ENCODE measurements around the gene IFITM5. TPM values are rescaled to one million over a fixed set of nuclear protein-coding genes. Genes with fewer than 3 reads are reported as not detected.

Gene IFITM5
- total RNA-seq, 1 donor from 2014 or later: not detected

DNA sequence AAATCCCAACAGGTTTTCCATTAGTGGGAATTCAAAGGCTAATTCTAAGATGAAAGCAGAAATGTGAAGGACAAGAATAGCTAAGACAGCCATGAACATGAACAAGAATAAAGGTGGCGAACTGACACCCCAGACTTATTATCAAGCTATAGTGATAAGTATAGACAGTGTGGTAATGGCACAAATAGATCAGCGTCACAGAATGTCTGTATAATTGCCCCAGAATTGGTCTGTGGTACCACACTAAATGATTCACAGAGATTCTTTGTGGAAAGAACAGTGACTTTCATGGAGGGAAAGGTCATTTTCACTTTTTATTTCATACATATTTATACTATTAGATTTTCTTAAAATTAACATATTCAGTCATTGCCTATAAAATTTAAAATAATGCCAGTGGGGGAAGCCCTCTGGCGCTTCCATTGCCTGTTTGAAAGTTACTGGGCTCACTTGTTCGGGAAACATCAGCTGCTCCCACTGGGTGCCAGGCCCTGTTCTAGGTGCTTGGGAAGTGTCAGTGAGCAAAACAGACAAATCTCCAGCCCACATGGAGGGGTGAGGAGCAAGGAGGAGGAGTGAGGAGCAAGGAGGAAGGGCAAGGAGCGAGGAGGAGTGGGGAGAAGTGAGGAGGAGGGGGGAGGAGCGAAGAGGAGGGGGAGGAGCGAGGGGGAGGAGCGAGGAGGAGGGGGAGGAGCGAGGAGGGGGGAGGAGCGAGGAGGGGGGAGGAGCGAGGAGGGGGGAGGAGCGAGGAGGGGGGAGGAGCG is 32.5 kb downstream of the IFITM5 start:
- DNase-seq: no peak

DNA sequence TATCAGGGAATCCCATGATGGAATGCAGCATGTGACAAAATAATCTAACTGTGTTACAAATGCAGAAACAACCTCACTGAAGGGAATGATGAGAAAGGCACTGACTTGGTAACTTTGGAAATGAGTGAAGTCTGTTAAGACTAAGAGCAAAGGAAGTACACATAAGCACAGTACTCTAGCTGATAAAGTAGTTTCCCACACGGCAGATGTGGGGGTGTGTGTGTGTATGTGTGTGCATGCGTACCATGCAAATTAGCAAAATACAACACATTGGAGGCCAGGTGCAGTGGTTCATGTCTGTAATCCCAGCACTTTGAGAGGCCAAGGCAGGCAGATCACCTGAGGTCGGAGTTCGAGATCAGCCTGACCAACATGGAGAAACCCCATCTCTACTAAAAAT is 37.7 kb downstream of the IFITM5 start:
- DNase-seq: no peak

GRCh38 chr11:259413-259812 is 39.9 kb downstream of the IFITM5 start:
- no peak for DNase-seq

DNA sequence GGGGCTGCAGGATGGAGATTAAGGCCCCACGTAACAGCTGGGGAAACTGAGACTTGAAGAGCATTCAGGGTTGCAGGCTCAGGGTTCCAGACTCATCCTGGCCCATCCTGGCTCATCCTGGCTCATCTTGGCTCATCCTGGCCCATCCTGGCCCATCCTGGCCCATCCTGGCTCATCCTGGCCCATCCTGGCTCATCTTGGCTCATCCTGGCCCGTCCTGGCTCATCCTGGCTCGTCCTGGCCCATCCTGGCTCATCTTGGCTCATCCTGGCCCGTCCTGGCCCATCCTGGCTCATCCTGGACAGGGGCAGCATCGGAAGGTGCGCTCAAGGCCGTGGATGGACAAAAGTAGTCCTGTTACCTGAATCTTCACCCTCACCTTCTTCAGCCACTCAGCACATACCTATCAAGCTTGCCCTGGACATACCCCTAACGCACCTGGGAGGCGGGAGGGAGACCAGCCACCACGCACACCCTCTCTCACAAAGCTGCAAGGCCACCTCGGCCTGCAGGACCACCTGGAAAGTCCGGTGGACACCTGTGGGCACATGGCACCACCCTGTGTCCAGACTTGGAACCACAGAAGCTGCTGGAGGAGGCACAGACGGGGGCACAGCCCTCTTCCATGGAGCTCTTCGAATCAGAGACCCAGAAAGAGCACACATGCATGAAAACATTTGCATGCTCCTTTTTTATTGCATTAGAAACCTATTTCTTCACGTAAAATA is 41.4 kb downstream of the IFITM5 start:
- no peak for DNase-seq

GRCh38 chr11:256952-257737 is 42.2 kb downstream of the IFITM5 start:
- no peak for DNase-seq

- DNase-seq: no peak
These were observed 43.5 kb downstream of the IFITM5 start for GRCh38 chr11:255816-256215.

- no peak for DNase-seq
These were observed 44.1 kb downstream of the IFITM5 start for GRCh38 chr11:255176-255575.

GRCh38 chr11:253886-254270 is 45.4 kb downstream of the IFITM5 start:
- no peak for DNase-seq

DNA sequence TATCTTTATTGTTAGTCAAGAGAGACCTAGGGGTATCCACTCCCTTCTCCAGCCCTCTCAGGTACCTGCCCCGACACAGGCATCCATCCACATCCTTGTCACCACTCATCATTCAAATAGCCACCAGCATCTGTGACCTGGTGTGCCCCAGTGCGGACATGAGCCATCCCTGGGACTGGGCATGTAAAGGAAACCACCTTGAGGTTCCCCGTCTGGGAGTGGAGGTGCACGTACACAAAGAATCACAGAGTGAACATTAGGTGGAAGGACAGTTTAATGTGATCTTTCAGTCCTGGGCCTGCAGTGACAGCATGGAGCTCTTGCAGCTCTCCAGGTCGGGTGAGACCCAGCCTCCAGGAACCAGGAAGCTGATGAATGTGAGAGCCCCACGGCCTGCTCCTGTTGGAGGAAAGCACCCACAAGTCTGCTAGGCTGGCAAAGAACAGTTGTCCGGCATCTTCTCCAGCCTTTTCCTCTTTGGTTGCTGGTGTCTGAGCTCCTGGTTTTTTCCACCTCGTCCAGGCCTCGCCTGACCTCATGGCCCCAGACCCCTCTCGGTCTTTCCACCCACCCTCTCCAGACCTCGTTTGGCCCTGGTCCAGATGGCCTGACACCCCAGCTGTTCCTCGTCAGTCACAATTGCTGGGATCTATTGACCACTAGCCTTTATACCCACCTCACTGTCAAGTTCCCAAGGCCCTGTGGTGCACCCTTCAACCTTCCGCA is 46.0 kb downstream of the IFITM5 start:
- DNase-seq: no peak

DNA sequence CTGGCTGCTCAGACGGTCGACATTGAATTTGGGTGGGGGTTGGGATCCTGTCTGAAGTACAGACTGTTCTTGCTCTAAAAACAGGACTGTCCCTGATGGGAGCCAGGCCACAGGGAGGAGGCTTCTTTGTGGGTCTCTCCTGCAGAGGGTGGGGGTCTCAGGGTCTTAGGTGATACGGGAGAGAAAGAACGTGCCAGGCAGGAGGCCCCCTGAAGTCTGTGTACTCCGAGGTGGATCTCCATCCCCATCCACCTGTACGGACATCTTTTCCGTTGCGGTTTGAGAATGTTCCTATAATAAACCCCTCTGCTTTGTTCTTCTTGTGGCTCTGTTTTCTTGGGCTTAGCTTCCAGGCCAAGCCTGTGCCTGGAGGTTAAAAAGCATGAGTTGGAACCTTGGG is 46.7 kb downstream of the IFITM5 start:
- DNase-seq: no peak

DNA sequence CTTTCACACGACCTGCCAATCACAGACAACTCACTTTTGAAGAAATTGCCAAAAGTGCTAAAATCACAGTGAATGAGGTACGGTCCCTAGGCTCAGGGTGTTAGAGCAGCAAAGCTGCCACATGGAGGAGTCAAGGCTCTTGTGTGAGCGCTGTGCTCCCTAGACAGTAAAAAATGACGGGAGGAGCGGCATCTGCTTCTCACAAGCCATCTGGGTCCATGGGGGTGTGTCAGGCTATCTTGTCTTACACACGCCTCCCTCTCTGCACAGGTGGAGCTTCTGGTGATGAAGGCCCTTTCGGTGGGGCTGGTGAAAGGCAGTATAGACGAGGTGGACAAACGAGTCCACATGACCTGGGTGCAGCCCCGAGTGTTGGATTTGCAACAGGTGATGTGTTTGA is 47.8 kb downstream of the IFITM5 start:
- no peak for DNase-seq

- DNase-seq: no peak
These were observed 48.5 kb downstream of the IFITM5 start for GRCh38 chr11:250740-251299.

DNA sequence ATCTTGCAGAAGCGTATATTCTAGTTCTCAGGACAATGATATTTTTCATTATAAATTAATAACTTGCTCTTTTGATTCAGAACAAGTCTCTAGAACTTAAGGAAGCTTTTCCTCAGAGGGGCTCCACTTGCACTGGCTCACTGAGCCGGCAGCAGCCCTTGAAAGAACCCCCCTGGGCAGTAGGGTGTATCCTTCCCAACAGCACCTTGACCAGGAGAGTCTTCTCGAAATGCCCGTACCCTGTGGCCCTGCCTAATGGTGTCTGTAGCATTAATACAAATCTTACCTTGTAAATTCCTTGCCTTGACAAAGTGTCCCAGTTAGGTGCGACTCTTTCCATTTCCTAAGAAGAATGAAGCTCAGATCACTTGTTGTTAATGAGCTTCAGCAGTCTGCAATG is 49.1 kb downstream of the IFITM5 start:
- no peak for DNase-seq

- DNase-seq: no peak
These were observed 50.3 kb downstream of the IFITM5 start for GRCh38 chr11:249062-249461.

Small RNAs within 50 kb of the gene (small RNA-seq; reads per million reads assigned to genes)
- not detected for gene AC136475.6 (ENCODE audit: low replicate concordance)

Other genes with a start within 250 kb of the IFITM5 start
- not detected for gene SCGB1C1, start 106.4 kb downstream of the IFITM5 start, total RNA-seq
- gene BET1L, start 92.1 kb downstream of the IFITM5 start, total RNA-seq: 17.8 TPM
- 88.8 TPM for gene RIC8A, start 91.8 kb downstream of the IFITM5 start, total RNA-seq
- 8.0 TPM for gene SIRT3, start 63.2 kb downstream of the IFITM5 start, total RNA-seq
- gene PSMD13, start 62.5 kb downstream of the IFITM5 start, total RNA-seq: 95.7 TPM
- 0.10 TPM for gene NLRP6, start 21.1 kb downstream of the IFITM5 start, total RNA-seq
- 9.0 TPM for gene PGGHG, start 10.4 kb downstream of the IFITM5 start, total RNA-seq
- gene IFITM2, start 8.3 kb upstream of the IFITM5 start, total RNA-seq: 20.4 TPM
- 17.0 TPM for gene IFITM1, start 14.5 kb upstream of the IFITM5 start, total RNA-seq
- gene IFITM3, start 21.3 kb upstream of the IFITM5 start, total RNA-seq: 40.1 TPM
- gene B4GALNT4, start 70.0 kb upstream of the IFITM5 start, total RNA-seq: 10.8 TPM
- gene PKP3, start 94.7 kb upstream of the IFITM5 start, total RNA-seq: 71.2 TPM
- gene SIGIRR, start 115.5 kb upstream of the IFITM5 start, total RNA-seq: 9.5 TPM
- gene ANO9, start 142.5 kb upstream of the IFITM5 start, total RNA-seq: 7.3 TPM
- gene PTDSS2, start 150.8 kb upstream of the IFITM5 start, total RNA-seq: 14.1 TPM
- 83.8 TPM for gene RNH1, start 207.7 kb upstream of the IFITM5 start, total RNA-seq
- gene HRAS, start 236.1 kb upstream of the IFITM5 start, total RNA-seq: 27.9 TPM
- gene LRRC56, start 238.0 kb upstream of the IFITM5 start, total RNA-seq: 0.69 TPM